Kidney epithelial cell (primary cell): ENCODE measurements around the gene SFXN3. TPM values are rescaled to one million over a fixed set of nuclear protein-coding genes. Genes with fewer than 3 reads are reported as not detected.

Experiments used
- DNase-seq: peaks from one replicate; pipeline ENCODE4 v3.0.0-alpha.2; 2010; ENCODE audit warnings: low read depth
- H3K27me3 ChIP-seq: 2 replicates; pipeline ENCODE4 v1.6.0; 2011; ENCODE audit warnings: low read length; ENCODE audit not compliant: control insufficient read depth, insufficient read depth
- H3K36me3 ChIP-seq: 2 replicates; pipeline ENCODE4 v1.5.1; 2011; ENCODE audit warnings: low read length; ENCODE audit not compliant: control insufficient read depth, insufficient read depth
- H3K4me3 ChIP-seq: 2 replicates; pipeline ENCODE4 v1.5.1; 2011; ENCODE audit warnings: low read depth, mild to moderate bottlenecking, control low read depth, low read length
- total RNA-seq: library from RNA; depleted of rRNA; stranded (reverse); fragments of >200 nt; gene quantifications from 2 replicates; pipeline ENCODE4 v1.2.3, GENCODE V29; 2015
- TF ChIP-seq, protein P1 (sequence below): IDR thresholded peaks from 2 replicates; pipeline ENCODE4 v1.5.1; 2011; ENCODE audit warnings: mild to moderate bottlenecking, moderate library complexity, low read length, control low read depth, inconsistent platforms; ENCODE audit not compliant: insufficient read depth, poor library complexity, severe bottlenecking

Gene SFXN3
- total RNA-seq, 1 donor from 2014 or later = 59.4 TPM

DNA sequence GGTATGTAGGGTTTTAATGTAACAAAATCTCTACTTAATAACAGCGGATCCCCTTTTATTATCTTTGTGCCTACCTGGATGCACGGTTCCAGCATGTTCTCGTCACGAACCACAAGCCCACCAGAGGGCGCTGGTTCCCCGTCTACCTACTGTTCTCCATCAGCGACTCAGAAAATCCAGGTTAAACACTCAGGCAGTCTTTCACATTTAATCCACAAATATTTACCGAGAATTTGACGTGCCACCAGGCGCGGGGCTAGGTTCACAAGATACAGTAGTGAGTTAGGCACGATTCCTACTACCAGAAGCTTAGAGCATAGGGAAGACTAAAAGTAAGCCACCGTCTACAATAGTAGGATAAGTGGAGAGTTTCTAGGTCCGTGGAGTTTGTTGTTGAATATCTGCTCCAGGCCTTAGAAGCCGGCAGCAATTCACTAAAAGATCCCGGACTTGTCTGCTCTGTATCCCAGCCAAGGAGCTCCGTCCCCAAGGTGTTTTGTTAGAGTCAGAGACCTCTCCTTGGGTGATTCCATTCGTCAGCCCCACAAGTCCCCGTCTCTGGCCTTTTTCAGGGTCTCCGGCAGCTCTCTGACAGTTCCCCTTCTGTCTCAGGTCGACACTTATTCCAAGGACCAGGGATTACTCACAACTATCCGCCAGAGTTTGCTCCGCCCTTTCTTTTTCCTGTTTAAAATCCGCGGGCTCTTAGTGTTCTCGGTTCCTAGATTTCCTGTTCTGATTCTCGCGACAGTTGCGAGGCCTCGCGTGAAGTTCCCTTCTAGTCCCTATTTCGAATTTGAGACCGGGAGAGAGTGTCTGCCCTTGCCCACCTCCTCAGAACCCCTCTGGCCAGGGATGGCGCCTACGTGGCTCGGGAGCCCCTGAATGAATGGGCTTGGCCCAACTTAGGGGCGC, 29.3 kb downstream of the SFXN3 start:
- Histone ChIP-seq H3K4me3 (peak overlapping the region; percentile 99), H3K27me3 (peaks cover 3% of the 10 kb centered on the region), H3K36me3 (no peaks in the 10 kb centered on the region)
- DNase-seq = no peak
- TF ChIP-seq, protein P1, sequence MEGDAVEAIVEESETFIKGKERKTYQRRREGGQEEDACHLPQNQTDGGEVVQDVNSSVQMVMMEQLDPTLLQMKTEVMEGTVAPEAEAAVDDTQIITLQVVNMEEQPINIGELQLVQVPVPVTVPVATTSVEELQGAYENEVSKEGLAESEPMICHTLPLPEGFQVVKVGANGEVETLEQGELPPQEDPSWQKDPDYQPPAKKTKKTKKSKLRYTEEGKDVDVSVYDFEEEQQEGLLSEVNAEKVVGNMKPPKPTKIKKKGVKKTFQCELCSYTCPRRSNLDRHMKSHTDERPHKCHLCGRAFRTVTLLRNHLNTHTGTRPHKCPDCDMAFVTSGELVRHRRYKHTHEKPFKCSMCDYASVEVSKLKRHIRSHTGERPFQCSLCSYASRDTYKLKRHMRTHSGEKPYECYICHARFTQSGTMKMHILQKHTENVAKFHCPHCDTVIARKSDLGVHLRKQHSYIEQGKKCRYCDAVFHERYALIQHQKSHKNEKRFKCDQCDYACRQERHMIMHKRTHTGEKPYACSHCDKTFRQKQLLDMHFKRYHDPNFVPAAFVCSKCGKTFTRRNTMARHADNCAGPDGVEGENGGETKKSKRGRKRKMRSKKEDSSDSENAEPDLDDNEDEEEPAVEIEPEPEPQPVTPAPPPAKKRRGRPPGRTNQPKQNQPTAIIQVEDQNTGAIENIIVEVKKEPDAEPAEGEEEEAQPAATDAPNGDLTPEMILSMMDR = peak; percentile 92

DNA sequence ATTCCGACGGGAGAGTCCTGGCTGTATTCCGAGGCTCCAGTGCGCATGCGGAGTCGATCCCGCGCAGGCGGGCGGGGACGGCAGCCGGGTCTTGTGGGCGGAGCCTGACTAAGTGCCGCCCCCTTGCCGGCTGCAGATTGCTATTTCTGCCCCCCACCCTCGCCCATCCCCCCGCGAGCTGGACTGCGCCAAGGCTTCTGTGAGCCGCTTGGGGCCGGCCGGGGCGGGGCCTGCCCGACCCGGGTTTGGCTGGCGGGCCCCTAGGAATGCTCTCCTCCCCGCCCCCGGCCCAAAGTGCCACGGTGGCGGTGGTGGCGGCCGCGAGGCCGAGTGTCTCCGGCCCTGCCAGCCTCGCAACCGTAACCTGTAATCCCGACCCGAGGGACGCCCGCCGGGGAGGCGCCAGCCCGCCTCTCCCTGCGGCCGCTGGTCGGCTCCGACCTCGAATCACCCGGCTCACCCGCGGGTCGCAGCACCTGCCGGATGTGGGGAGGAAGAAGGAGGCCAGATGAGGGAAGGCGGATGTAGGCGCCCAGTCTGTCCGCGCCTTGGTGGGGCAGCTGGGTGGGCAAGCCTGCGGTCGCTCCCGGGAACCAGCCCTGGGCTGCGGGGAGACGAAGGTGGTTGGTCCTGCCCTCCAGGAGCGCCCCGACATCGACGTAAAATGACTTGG, 30.1 kb downstream of the SFXN3 start:
- no peak for DNase-seq
- TF ChIP-seq, protein P1 = no peak
- no peaks in the 10 kb centered on the region for H3K36me3 ChIP-seq
- H3K4me3 ChIP-seq = peak overlapping the region; percentile 99
- peaks cover 3% of the 10 kb centered on the region for H3K27me3 ChIP-seq

DNA sequence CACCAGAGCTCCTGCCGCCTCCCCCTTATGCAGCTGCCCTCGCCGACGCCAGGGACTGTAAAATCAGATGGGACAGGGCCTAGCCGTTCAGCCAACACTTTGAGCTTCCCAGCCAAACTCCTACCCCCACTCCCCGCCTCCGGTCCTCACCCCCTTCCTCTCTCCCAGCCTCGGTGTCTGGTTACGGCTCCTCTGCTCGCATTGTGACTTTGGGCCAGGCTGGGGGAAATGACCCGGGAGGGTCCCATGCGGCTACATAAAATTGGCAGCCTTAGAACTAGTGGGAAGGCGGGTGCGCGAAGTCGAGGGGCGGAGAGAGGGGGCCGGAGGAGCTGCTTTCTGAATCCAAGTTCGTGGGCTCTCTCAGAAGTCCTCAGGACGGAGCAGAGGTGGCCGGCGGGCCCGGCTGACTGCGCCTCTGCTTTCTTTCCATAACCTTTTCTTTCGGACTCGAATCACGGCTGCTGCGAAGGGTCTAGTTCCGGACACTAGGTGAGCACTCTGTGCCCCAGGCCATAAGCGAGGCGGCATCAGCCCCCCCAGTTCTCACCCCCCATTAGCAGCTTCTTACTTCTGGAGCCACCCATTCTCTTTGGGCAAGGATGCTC, 30.7 kb downstream of the SFXN3 start, which contains the start of gene KAZALD1:
Gene KAZALD1, plus strand, starts transcription at position 366 of the 608 bp plus-strand sequence. CDS start 604 bp downstream, outside the sequence.
- TF ChIP-seq, protein P1 = no peak
- DNase-seq = no peak

DNA sequence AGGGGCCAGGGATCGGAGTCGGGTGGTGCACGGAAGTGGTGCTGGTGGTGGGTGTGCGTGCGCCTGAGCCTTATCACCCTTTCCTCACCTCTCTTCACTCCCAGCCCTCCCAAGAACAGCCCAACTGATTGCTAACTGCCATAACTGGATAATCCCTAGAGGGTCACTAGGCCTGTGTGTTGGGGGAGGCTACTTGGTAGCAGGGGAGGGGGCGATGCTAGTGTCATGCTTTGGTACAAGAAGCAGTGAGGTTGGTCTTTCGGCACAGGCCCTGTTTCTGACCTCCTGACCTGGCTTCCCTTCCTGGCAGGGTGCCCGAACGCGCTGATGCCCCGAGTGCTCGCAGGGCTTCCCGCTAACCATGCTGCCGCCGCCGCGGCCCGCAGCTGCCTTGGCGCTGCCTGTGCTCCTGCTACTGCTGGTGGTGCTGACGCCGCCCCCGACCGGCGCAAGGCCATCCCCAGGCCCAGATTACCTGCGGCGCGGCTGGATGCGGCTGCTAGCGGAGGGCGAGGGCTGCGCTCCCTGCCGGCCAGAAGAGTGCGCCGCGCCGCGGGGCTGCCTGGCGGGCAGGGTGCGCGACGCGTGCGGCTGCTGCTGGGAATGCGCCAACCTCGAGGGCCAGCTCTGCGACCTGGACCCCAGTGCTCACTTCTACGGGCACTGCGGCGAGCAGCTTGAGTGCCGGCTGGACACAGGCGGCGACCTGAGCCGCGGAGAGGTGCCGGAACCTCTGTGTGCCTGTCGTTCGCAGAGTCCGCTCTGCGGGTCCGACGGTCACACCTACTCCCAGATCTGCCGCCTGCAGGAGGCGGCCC, 31.4 kb downstream of the SFXN3 start:
- no peak for DNase-seq
- peak overlapping the region; percentile 30 for H3K4me3 ChIP-seq
- H3K36me3 ChIP-seq = no peaks in the 10 kb centered on the region
- TF ChIP-seq, protein P1 = peak; percentile 18
- peaks cover 3% of the 10 kb centered on the region for H3K27me3 ChIP-seq

More for the DNA sequence above, 30.7 kb downstream of the SFXN3 start, which contains the start of gene KAZALD1:
- Histone ChIP-seq H3K36me3 (no peaks in the 10 kb centered on the region), H3K4me3 (peak within 1 kb of the TSS; percentile 99), H3K27me3 (peaks cover 3% of the 10 kb centered on the region)

DNA sequence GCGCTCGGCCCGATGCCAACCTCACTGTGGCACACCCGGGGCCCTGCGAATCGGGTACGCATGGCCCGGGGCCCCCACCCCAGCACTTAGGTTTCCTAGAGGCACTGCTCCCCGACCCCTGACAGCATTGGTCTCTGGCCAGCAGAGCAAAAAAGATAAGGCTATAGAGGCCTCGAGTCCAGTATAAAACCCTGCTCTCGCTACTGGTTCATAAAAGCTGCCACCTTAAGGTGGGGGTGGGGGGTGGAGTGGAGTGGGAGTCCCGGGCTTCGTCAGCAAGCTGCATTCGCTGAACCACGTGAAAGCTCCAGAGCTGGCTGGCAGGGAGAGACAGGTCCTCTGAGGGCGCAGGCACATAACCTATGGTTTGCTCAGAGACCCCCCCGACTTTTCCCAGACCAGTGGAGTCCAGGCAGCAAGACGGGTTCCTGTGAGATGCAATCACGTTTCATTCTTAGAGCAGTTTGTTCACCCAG, 32.1 kb downstream of the SFXN3 start:
- TF ChIP-seq, protein P1 = no peak
- no peak overlapping the region for H3K4me3 ChIP-seq

More for the DNA sequence above, 32.1 kb downstream of the SFXN3 start:
- no peak for DNase-seq
- no peaks in the 10 kb centered on the region for H3K36me3 ChIP-seq
- peaks cover 3% of the 10 kb centered on the region for H3K27me3 ChIP-seq
